Fibroblast of the aortic adventitia (primary cell): ENCODE data around the gene ABCG4. TPM values are rescaled to one million over a fixed set of nuclear protein-coding genes. Genes with fewer than 3 reads are reported as not detected.
A peak's percentile ranks its signal among the peaks of the same experiment; 100 is the strongest.

ENCODE experiments used
- DNase-seq: peaks from one replicate; pipeline ENCODE4 v3.0.0-alpha.2; 2010; ENCODE audit warnings: low read depth
- H3K4me3 ChIP-seq: 2 replicates; pipeline ENCODE4 v1.5.1; 2011; ENCODE audit warnings: low read depth, mild to moderate bottlenecking, control low read depth, low read length, moderate library complexity
- CTCF ChIP-seq: IDR thresholded peaks from 2 replicates; pipeline ENCODE4 v1.5.1; 2011; ENCODE audit warnings: mild to moderate bottlenecking, low read length, control low read depth, inconsistent platforms; ENCODE audit not compliant: insufficient read depth
- total RNA-seq: library from RNA; depleted of rRNA; stranded (reverse); fragments of >200 nt; gene quantifications from 2 replicates; pipeline ENCODE4 v1.2.3, GENCODE V29; 2012; ENCODE audit warnings: low replicate concordance

The ABCG4 gene
- total RNA-seq, 1 donor, result not detected

GRCh38 chr11:119152604-119153003, 3.8 kb downstream of the ABCG4 start:
- TF ChIP-seq CTCF, result no peak
- no peak overlapping the region for H3K4me3 ChIP-seq
- DNase-seq, result no peak

- DNase-seq, result no peak
- H3K4me3 ChIP-seq, result no peak overlapping the region
- TF ChIP-seq CTCF, result no peak
Observed at GRCh38 chr11:119153049-119153818, 4.4 kb downstream of the ABCG4 start.

- no peak for TF ChIP-seq CTCF
- DNase-seq, result no peak
- H3K4me3 ChIP-seq, result no peak overlapping the region
Observed at GRCh38 chr11:119154178-119154577, 5.3 kb downstream of the ABCG4 start.

GRCh38 chr11:119155733-119156492, 7.1 kb downstream of the ABCG4 start:
- no peak overlapping the region for H3K4me3 ChIP-seq
- DNase-seq, result no peak
- TF ChIP-seq CTCF, result peak; percentile 13

DNA sequence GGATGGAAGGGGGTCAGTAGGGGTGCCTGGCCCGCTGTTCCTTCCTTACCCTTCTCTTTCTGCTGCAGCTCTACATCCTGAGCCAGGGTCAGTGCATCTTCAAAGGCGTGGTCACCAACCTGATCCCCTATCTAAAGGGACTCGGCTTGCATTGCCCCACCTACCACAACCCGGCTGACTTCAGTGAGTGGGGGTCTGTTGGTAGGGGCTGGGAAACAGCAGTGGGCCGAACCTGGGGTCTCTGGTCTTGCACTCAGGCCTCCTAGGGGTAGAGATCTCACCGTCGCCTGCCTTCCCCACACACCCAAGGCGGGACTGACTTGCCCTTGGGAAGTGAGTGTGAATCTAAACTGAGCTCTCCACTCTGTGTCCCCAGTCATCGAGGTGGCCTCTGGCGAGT, 7.6 kb downstream of the ABCG4 start:
- H3K4me3 ChIP-seq, result no peak overlapping the region
- no peak for DNase-seq
- no peak for TF ChIP-seq CTCF

- no peak overlapping the region for H3K4me3 ChIP-seq
- no peak for TF ChIP-seq CTCF
- no peak for DNase-seq
Observed at GRCh38 chr11:119157063-119157462, 8.2 kb downstream of the ABCG4 start.
